Heart right ventricle (tissue), 16 donors: ENCODE measurements around the gene CCDC174. TPM values are rescaled to one million over a fixed set of nuclear protein-coding genes. Genes with fewer than 3 reads are reported as not detected.

Experiments used
- ATAC-seq, 8 donors: fragments of 200-7000 bp; cut with Tn5 transposase; one replicate each; pipeline ENCODE4 v1.9.1; 2020; ENCODE audit warnings: mild to moderate bottlenecking in 8 of 8, moderate library complexity in 8 of 8, moderate number of reproducible peaks in 1 of 8
- DNase-seq, 2 donors: peaks; one replicate each; pipeline ENCODE4 v3.0.0-alpha.2; 2020
- H3K27ac ChIP-seq, 10 donors: fragments of 200-600 bp; sonication (generic) in 2 of 10; one replicate each; pipeline versions ENCODE4 v1.5.0 to v1.8.0; 2020 to 2022; ENCODE audit warnings: mild to moderate bottlenecking in 3 of 10
- H3K27me3 ChIP-seq, 7 donors: fragments of 200-600 bp; one replicate each; pipeline ENCODE4 v1.8.0; 2021 to 2022; ENCODE audit warnings: mild to moderate bottlenecking in 2 of 7
- H3K36me3 ChIP-seq, 9 donors: fragments of 200-600 bp; sonication (generic) in 1 of 9; one replicate each; pipeline versions ENCODE4 v1.5.0 to v1.8.0; 2020 to 2022; ENCODE audit warnings: mild to moderate bottlenecking in 2 of 9
- H3K4me1 ChIP-seq, 9 donors: fragments of 200-600 bp; sonication (generic) in 1 of 9; one replicate each; pipeline versions ENCODE4 v1.5.0 to v1.8.0; 2020 to 2022; ENCODE audit warnings: mild to moderate bottlenecking in 4 of 9
- H3K4me3 ChIP-seq, 10 donors: fragments of 200-600 bp; sonication (generic) in 2 of 10; one replicate each; pipeline versions ENCODE4 v1.5.0 to v1.8.0; 2020 to 2022; ENCODE audit warnings: mild to moderate bottlenecking in 7 of 10, moderate library complexity in 2 of 10
- H3K9me3 ChIP-seq, 11 donors: fragments of 200-600 bp in 10 of 11; sonication (generic) in 2 of 11; one replicate each; pipeline versions ENCODE4 v1.5.0 to v1.8.0; 2013 to 2022; ENCODE audit warnings: mild to moderate bottlenecking in 2 of 11, control low read depth in 1 of 11, moderate library complexity in 1 of 11
- WGBS, 2 donors: extraction: QIAGEN DNeasy Blood & Tissue Kit; methylation state at CpG; one replicate each; pipeline ENCODE4 v1.1.7; 2013; ENCODE audit warnings: inconsistent platforms in 1 of 2; 5-methylcytosine and 5-hydroxymethylcytosine counted together
- intact Hi-C, 10 donors: fragments of 100-400 bp; cut with DNase I; formaldehyde crosslinking; loops; one replicate each; pipeline versions ENCODE4 v1.11.1 to v1.14.2; 2022
- polyA plus RNA-seq, 2 donors: library from polyadenylated mRNA; stranded (reverse); fragments of 200-250 nt; gene quantifications; one replicate each; pipeline ENCODE4 v1.2.3, GENCODE V29; 2013
- total RNA-seq, 10 donors: library from RNA; stranded (reverse); fragmentation: NEBNext Ultra II Directional in 3 of 10; extraction: Animal tissue kit (Norgen Biotek cat#: 25700) in 3 of 10; gene quantifications; one replicate each; pipeline versions ENCODE4 v1.2.1 to v1.2.4, GENCODE V29; 2021 to 2023
- TF ChIP-seq, protein P1 (sequence below), 9 donors: fragments of 200-600 bp; sonication (generic) in 2 of 9; IDR thresholded peaks; one replicate each; pipeline versions ENCODE4 v1.5.0 to v1.8.0; 2021 to 2022; ENCODE audit warnings: antibody characterized with exemption in 9 of 9, mild to moderate bottlenecking in 5 of 9, moderate library complexity in 1 of 9
- donor health status: Arrhythmogenic right ventricular cardiomyopathy.
- donor health status: ischemic (EF 13 %, LVEDD 7.1; RV severe dilation, severe dysfunction).
- donor health status: healthy with polysubstance abuse.
- donor health status: DM: no; HTN: yes; CAD: no.
- donor health status: DM: no; HTN: no; CAD: no.
- donor health status: ischemic (EF 25% LVEDD 6.9; RV normal size, moderate dysfunction).
- donor health status: ischemic (EF 25% LVEDD 5.7; RV mildly dilated, moderate dysfunction).
- donor health status: healthy.
- donor health status: DM: yes; HTN: yes; CAD: no.
- donor health status: Ischemic cardiomyopathy.
- donor health status: ischemic (EF 35%, LVEDD 5.7; RV mildly dilated, moderate dysfunction).
- donor health status: nonischemic (EF 11% LVEDD 7.7; RV severe dilation, severe dysfunction).
- donor health status: DM: yes; HTN: yes; CAD: no.
- donor health status: PGD.
- donor health status: ischemic (EF 29% LVEDD 5.4; RV normal size, mild dysfunction).
- donor health status: nonischemic (EF 23%, LVEDD 6.1; RV moderate dilation, normal function).

Gene CCDC174
- total and polyA plus RNA-seq, 12 donors = 10.0 to 18.6 (median 11.6) TPM

DNA sequence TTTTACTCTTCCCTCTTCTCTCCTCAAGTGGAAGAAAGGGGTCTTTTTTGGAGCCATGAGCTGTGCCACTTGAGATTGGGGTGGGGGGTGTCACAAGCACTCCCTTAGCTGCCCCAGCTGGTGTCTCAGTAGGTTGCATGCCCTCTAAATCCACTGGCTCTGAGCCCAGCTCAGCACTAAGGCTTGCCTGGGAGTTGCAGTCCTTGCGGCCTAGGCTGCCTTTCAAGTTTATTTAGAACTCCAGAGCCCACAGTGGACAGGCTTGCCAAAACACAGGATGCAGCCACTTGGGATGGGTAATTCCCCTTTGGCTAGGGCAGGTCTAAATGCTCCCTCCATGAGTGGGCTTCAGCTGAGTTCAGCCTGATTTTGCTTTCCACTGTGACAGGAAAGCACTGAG, 48.1 kb downstream of the CCDC174 start:
- DNase-seq (peak; percentile 39 to 58), ATAC-seq (peak; percentile 68 to 92 (median 80))
- WGBS, 2 donors = 22 to 56% methylated on average over 1 of the region's 1 CpG
- TF ChIP-seq, protein P1, sequence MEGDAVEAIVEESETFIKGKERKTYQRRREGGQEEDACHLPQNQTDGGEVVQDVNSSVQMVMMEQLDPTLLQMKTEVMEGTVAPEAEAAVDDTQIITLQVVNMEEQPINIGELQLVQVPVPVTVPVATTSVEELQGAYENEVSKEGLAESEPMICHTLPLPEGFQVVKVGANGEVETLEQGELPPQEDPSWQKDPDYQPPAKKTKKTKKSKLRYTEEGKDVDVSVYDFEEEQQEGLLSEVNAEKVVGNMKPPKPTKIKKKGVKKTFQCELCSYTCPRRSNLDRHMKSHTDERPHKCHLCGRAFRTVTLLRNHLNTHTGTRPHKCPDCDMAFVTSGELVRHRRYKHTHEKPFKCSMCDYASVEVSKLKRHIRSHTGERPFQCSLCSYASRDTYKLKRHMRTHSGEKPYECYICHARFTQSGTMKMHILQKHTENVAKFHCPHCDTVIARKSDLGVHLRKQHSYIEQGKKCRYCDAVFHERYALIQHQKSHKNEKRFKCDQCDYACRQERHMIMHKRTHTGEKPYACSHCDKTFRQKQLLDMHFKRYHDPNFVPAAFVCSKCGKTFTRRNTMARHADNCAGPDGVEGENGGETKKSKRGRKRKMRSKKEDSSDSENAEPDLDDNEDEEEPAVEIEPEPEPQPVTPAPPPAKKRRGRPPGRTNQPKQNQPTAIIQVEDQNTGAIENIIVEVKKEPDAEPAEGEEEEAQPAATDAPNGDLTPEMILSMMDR (IDR thresholded peaks at IDR 0.05) = no peak
- intact Hi-C loops = no loop called here
- Histone ChIP-seq H3K27ac (no peak overlapping the region), H3K4me3 (no peak overlapping the region), H3K27me3 (no peaks in the 10 kb centered on the region), H3K4me1 (peaks cover 0 to 2% (median 0%) of the 10 kb centered on the region in 9 donors), H3K36me3 (no peaks in the 10 kb centered on the region), H3K9me3 (no peaks in the 10 kb centered on the region)

DNA sequence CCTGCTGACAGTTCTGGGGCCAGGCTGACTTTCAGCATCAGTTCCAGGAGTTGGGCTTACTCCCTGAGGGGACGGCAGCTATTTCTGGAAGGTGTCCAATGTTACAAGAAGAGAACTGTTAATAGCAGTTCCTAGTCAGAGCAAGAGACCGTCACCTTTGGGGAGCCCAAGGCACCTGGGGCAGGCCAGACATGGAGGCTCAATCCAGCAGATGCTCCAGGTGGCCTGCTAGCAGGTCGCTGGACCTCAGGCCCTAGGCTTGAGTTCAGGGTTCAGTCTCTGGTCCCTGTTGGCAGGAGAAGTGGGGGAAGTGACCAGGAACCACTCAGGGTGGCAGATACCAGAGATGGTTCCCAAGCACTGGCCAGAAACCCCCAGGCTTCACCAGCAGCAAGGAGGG, 49.3 kb downstream of the CCDC174 start:
- no peaks in the 10 kb centered on the region for H3K9me3 ChIP-seq
- H3K36me3 ChIP-seq = no peaks in the 10 kb centered on the region
- intact Hi-C loops = no loop called here
- 63 to 64% methylated on average over 3 of the region's 3 CpGs for WGBS, 2 donors
- no peak overlapping the region for H3K27ac ChIP-seq
- TF ChIP-seq, protein P1 (IDR thresholded peaks at IDR 0.05) = no peak
- no peak overlapping the region for H3K4me3 ChIP-seq
- no peak for DNase-seq
- H3K4me1 ChIP-seq = peaks cover 0 to 2% (median 0%) of the 10 kb centered on the region in 9 donors
- H3K27me3 ChIP-seq = no peaks in the 10 kb centered on the region
- ATAC-seq = no peak

DNA sequence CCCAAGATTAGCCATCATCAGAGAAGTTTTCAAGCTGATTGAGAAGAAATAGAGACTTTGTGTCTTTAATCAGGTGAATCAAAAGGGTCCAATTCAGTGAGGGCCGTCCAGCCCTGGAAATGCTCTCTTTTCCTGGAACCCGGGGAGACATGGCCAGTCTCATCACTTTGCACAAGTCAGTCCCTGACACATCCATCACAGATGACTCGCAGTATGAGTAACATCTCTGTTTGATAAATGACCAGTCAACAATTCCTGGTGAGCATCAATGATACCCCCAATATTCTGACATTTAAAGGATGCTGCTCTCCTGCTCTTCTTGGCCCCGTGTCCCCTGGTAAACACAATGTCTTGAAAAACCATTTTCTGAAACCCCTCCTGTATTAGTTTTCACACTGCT, 50.1 kb downstream of the CCDC174 start:
- DNase-seq (no peak), ATAC-seq (no peak)
- TF ChIP-seq, protein P1 (IDR thresholded peaks at IDR 0.05) = no peak
- Histone ChIP-seq H3K36me3 (no peaks in the 10 kb centered on the region), H3K27me3 (no peaks in the 10 kb centered on the region), H3K9me3 (no peaks in the 10 kb centered on the region), H3K4me3 (no peak overlapping the region), H3K4me1 (peaks cover 0 to 2% (median 0%) of the 10 kb centered on the region in 9 donors), H3K27ac (no peak overlapping the region)
- 85 to 89% methylated on average over 4 of the region's 4 CpGs for WGBS, 2 donors
- intact Hi-C loops = no loop called here

DNA sequence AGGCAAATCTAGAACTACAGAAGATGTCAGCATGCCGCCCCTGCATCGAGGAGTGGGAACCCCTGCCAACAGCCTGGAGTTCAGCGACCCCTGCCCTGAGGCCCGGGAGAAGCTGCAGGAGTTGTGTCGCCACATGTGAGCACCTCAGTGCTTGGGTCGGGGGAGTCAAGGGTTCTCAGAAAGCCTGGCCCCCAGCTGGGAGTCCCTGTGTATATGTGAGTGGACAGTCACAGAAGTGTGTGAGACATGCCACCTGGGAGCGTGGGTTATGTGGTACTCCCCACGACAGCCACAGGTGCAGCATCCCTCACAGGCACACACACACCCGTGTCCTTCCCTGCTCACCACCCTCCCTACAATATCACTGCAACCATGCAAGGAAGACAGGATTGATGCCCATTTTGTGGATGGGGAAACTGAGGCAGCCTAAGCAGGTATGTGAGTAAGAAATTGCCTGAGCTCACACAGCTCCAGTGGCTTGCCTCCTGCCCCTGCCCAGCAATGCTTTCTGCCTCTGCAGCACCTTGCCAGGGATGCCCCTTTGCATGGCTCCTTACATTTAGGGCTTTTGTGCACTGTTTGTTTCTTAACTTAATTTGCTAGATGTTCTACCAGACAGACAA, 51.7 kb downstream of the CCDC174 start:
- Histone ChIP-seq H3K4me1 (peaks cover 0 to 2% (median 0%) of the 10 kb centered on the region in 9 donors), H3K9me3 (peaks cover 0 to 4% (median 0%) of the 10 kb centered on the region in 11 donors), H3K27me3 (no peaks in the 10 kb centered on the region), H3K4me3 (no peak overlapping the region), H3K36me3 (no peaks in the 10 kb centered on the region), H3K27ac (no peak overlapping the region)
- TF ChIP-seq, protein P1 (IDR thresholded peaks at IDR 0.05) = no peak
- DNase-seq (no peak), ATAC-seq (no peak)
- 90 to 95% methylated on average over 9 of the region's 9 CpGs for WGBS, 2 donors
- intact Hi-C loops = no loop called here
